Upper lobe of left lung (tissue), 6 donors: ENCODE data around the gene SOST. TPM values are rescaled to one million over a fixed set of nuclear protein-coding genes. Genes with fewer than 3 reads are reported as not detected.

Source experiments
- ATAC-seq, 2 donors: fragments of 200-7000 bp; cut with Tn5 transposase; one replicate each; pipeline ENCODE4 v1.9.1; 2022; ENCODE audit warnings: mild to moderate bottlenecking in 2 of 2, moderate library complexity in 2 of 2; ENCODE audit not compliant: low FRiP score in 2 of 2
- DNase-seq, 2 donors: peaks; one replicate each; pipeline ENCODE4 v3.0.0-alpha.2; 2019 to 2020
- H3K27ac ChIP-seq, 4 donors: fragments of 200-600 bp; sonication (generic); one replicate each; pipeline ENCODE4 v1.5.1; 2016 to 2019
- H3K27me3 ChIP-seq, 4 donors: fragments of 200-600 bp; sonication (generic); one replicate each; pipeline ENCODE4 v1.5.1; 2017 to 2019
- H3K36me3 ChIP-seq, 4 donors: fragments of 200-600 bp; sonication (generic); one replicate each; pipeline ENCODE4 v1.5.1; 2016 to 2019
- H3K4me1 ChIP-seq, 4 donors: fragments of 200-600 bp; sonication (generic); one replicate each; pipeline ENCODE4 v1.5.1; 2018 to 2019
- H3K4me3 ChIP-seq, 4 donors: fragments of 200-600 bp; sonication (generic); one replicate each; pipeline ENCODE4 v1.5.1; 2017 to 2019; ENCODE audit warnings: mild to moderate bottlenecking in 2 of 4, moderate library complexity in 1 of 4
- H3K9me3 ChIP-seq, 4 donors: fragments of 200-600 bp; sonication (generic); one replicate each; pipeline ENCODE4 v1.5.1; 2018 to 2019
- EP300 ChIP-seq, 4 donors: sonication (generic); formaldehyde crosslinking; IDR thresholded peaks; one replicate each; pipeline ENCODE4 v1.5.1; 2017; ENCODE audit warnings: antibody characterized with exemption in 4 of 4, control low read depth in 2 of 4
- POLR2A ChIP-seq, 4 donors: fragments of 450-650 bp; IDR thresholded peaks; one replicate each; pipeline ENCODE4 v1.5.1; 2016 to 2017; ENCODE audit warnings: antibody characterized with exemption in 4 of 4, mild to moderate bottlenecking in 2 of 4
- POLR2AphosphoS5 ChIP-seq, 2 donors: sonication (generic); formaldehyde crosslinking; IDR thresholded peaks; one replicate each; pipeline ENCODE4 v1.5.1; 2017; ENCODE audit warnings: antibody characterized with exemption in 2 of 2
- WGBS, 2 donors: methylation state at CpG; one replicate each; pipeline ENCODE4 v1.1.5; 2017 to 2018; 5-methylcytosine and 5-hydroxymethylcytosine counted together
- total RNA-seq, 6 donors: library from RNA; depleted of rRNA in 4 of 6; stranded (reverse); fragments of >200 nt in 4 of 6; gene quantifications; one replicate each; pipeline versions ENCODE4 v1.1.0 to v1.2.1, GENCODE V29; 2016 to 2021
- TF ChIP-seq, protein P1 (sequence below), 6 experiments: fragments of 450-650 bp in 4 of 6; fragments of 200-600 bp in 2 of 6; sonication (generic) in 2 of 6; IDR thresholded peaks; one replicate each; pipeline ENCODE4 v1.5.1; 2016 to 2019; ENCODE audit warnings: antibody characterized with exemption in 6 of 6
- donor health status: DM: no; HTN: no; CAD: no; lungs with moderate emphysema.
- donor health status: DM: no; HTN: yes; CAD: no; lungs with severe emphysema.

SOST gene
- total RNA-seq, 6 donors from 2014 or later: not detected

DNA sequence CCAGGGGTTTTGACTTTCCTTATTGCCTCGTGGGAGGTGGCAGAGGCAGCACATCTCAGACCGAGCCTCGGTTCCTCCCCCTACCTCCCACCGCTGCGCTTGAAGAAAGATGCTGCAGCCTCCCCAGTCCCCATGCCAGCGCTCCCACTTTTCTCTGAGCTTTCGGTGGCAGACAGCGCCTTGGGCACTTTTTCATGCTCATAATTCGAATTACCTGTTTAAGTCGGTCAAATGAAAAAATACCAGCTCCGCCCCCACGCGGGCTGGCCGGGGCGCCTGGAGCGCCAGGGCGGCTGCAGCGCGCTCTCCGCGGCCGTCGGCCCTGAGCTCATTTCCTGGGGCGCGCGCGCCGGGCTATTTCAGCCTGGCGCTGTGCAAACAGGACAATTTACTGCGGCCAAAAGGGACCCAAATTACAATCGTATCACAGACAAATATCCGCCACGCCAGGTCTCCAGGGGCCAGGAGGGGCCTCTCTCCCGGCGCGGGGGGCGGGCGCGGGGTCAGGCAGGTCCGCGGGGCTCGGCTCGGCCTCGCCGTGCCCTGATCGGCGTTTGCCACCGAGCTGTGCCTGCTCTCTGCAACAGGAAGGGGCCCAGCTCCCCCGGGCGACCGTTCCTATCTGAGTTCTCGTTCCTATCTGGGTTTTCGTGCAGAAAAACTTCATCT lies 45.0 kb downstream of the SOST start:
- Histone ChIP-seq H3K27me3 (no peaks in the 10 kb centered on the region), H3K27ac (peak overlapping the region; percentile 7 to 79 (median 52)), H3K36me3 (no peaks in the 10 kb centered on the region), H3K4me1 (peaks cover 17 to 23% (median 20%) of the 10 kb centered on the region in 4 donors), H3K4me3 (peak overlapping the region; percentile 39 to 52 (median 40)), H3K9me3 (no peaks in the 10 kb centered on the region)
- WGBS, 2 donors: 1 to 5% methylated on average over 17 to 50 of the region's 53 CpGs
- TF ChIP-seq POLR2AphosphoS5 (IDR thresholded peaks at IDR 0.05): no peak
- TF ChIP-seq EP300 (IDR thresholded peaks at IDR 0.05): no peak
- TF ChIP-seq POLR2A (IDR thresholded peaks at IDR 0.05): peak in 1 of 4 donors; percentile 6
- TF ChIP-seq, protein P1, sequence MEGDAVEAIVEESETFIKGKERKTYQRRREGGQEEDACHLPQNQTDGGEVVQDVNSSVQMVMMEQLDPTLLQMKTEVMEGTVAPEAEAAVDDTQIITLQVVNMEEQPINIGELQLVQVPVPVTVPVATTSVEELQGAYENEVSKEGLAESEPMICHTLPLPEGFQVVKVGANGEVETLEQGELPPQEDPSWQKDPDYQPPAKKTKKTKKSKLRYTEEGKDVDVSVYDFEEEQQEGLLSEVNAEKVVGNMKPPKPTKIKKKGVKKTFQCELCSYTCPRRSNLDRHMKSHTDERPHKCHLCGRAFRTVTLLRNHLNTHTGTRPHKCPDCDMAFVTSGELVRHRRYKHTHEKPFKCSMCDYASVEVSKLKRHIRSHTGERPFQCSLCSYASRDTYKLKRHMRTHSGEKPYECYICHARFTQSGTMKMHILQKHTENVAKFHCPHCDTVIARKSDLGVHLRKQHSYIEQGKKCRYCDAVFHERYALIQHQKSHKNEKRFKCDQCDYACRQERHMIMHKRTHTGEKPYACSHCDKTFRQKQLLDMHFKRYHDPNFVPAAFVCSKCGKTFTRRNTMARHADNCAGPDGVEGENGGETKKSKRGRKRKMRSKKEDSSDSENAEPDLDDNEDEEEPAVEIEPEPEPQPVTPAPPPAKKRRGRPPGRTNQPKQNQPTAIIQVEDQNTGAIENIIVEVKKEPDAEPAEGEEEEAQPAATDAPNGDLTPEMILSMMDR (IDR thresholded peaks at IDR 0.05): no peak
- ATAC-seq (peak in 1 of 2 donors; percentile 71), DNase-seq (peak in 1 of 2 donors; percentile 87)

DNA sequence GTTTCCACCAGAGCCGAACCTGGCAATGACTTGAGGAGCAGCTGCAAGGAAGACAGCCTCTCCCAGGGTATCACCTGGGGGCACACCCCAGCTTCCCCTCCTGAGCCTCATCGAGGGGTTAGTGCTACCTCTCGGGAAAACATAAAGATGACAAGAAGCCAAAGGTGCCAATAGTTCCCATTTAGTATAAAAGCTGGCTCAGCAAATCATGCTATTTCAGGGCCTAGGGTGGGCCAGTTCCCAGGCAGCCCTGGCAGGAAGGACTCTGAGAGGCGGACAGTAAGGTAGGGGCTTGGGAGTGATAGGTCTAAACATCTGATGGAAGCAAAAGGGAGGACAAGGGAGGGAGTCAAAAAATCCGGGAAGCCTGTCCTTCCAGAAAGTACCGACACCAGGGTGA lies 46.2 kb downstream of the SOST start:
- WGBS, 2 donors: 52 to 56% methylated on average over 6 of the region's 6 CpGs
- Histone ChIP-seq H3K4me1 (peaks cover 17 to 23% (median 20%) of the 10 kb centered on the region in 4 donors), H3K9me3 (no peaks in the 10 kb centered on the region), H3K36me3 (no peaks in the 10 kb centered on the region), H3K27me3 (no peaks in the 10 kb centered on the region), H3K27ac (peak overlapping the region in 3 of 4 donors; percentile 26 to 68 (median 42)), H3K4me3 (no peak overlapping the region)
- TF ChIP-seq POLR2A (IDR thresholded peaks at IDR 0.05) (no peak), EP300 (IDR thresholded peaks at IDR 0.05) (no peak), POLR2AphosphoS5 (IDR thresholded peaks at IDR 0.05) (no peak)
- TF ChIP-seq, protein P1 (IDR thresholded peaks at IDR 0.05): no peak
- no peak for ATAC-seq
- no peak for DNase-seq

DNA sequence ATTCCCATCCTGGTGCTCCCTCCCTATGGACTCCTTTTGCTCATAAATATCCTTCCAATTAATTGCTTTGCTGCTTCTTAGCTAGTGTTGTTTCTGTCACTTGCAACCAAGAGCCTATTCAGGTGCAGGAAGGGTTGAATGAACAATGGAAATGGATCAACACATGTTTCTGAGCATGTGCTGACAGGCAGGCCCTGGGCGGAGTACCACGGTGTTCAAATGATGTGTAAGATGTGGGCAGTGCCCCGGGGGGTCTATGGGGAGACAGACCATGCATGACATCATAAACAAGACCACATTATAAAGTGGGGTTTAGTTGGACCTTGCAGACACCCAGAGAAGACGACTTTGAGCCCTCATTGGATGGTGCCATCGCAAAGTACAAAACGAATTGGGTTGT lies 48.5 kb downstream of the SOST start:
- ATAC-seq: no peak
- H3K27ac ChIP-seq: no peak overlapping the region
- no peaks in the 10 kb centered on the region for H3K9me3 ChIP-seq
- TF ChIP-seq, protein P1 (IDR thresholded peaks at IDR 0.05): no peak
- TF ChIP-seq POLR2AphosphoS5 (IDR thresholded peaks at IDR 0.05) (no peak), POLR2A (IDR thresholded peaks at IDR 0.05) (no peak), EP300 (IDR thresholded peaks at IDR 0.05) (no peak)
- H3K36me3 ChIP-seq: no peaks in the 10 kb centered on the region
- peaks cover 17 to 23% (median 20%) of the 10 kb centered on the region in 4 donors for H3K4me1 ChIP-seq
- no peak overlapping the region for H3K4me3 ChIP-seq
- no peak for DNase-seq
- no peaks in the 10 kb centered on the region for H3K27me3 ChIP-seq
- WGBS, 2 donors: 82 to 88% methylated on average over 6 of the region's 6 CpGs

DNA sequence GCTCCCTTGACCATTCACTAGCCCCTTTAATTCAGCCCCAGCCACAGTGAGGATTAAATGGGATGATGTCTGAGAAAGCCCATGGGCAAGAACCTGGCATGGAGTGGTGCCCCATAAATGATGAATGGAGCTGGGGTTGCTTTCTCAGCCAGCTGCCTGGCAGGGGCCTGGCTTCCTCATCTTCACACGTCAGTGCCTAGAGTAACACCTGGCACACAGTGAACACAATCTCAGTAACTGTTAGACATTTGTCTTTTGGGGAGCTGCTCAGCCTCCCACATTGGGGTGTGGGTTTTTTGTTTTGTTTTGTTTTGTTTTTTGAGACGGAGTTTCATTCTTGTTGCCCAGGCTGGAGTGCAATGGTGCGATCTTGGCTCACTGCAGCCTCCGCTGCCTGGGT lies 49.4 kb downstream of the SOST start:
- Histone ChIP-seq H3K36me3 (no peaks in the 10 kb centered on the region), H3K4me1 (peaks cover 17 to 19% (median 18%) of the 10 kb centered on the region in 4 donors), H3K4me3 (no peak overlapping the region), H3K27me3 (no peaks in the 10 kb centered on the region), H3K9me3 (no peaks in the 10 kb centered on the region), H3K27ac (no peak overlapping the region)
- DNase-seq (no peak), ATAC-seq (no peak)
- TF ChIP-seq POLR2A (IDR thresholded peaks at IDR 0.05): no peak
- TF ChIP-seq, protein P1 (IDR thresholded peaks at IDR 0.05): no peak
- no peak for TF ChIP-seq EP300 (IDR thresholded peaks at IDR 0.05)
- TF ChIP-seq POLR2AphosphoS5 (IDR thresholded peaks at IDR 0.05): no peak
- WGBS, 2 donors: 96% methylated on average over 4 of the region's 4 CpGs

DNA sequence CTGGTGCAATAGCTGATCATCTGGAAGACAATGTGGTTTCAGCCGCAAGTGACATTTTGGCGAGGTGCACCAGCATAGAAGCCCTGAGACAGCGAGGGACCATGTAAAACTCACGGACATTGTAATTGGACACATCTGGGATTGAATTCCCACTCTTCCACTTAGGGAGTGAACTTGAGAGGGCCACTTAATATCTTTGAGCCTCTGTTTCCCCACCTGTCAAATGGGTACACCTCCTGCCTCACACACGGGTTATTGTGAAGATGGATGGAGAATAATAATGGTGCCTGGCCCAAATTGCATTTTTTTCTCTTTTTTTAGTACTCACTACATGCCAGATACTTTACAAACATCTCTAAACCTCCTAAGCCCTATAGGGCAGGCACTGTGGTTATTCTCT lies 51.4 kb downstream of the SOST start:
- Histone ChIP-seq H3K4me3 (no peak overlapping the region), H3K27ac (no peak overlapping the region), H3K36me3 (no peaks in the 10 kb centered on the region), H3K9me3 (no peaks in the 10 kb centered on the region), H3K27me3 (no peaks in the 10 kb centered on the region), H3K4me1 (peaks cover 0 to under 1% (median 0%) of the 10 kb centered on the region in 4 donors)
- TF ChIP-seq POLR2AphosphoS5 (IDR thresholded peaks at IDR 0.05) (no peak), POLR2A (IDR thresholded peaks at IDR 0.05) (no peak), EP300 (IDR thresholded peaks at IDR 0.05) (no peak)
- TF ChIP-seq, protein P1 (IDR thresholded peaks at IDR 0.05): no peak
- DNase-seq (no peak), ATAC-seq (no peak)
- 81 to 93% methylated on average over 3 to 5 of the region's 5 CpGs for WGBS, 2 donors
